Psoas muscle (tissue), 8 donors: Measurements from ENCODE around the gene HERC5. TPM values are rescaled to one million over a fixed set of nuclear protein-coding genes. Genes with fewer than 3 reads are reported as not detected.

Experiments
- ATAC-seq, 4 donors: fragments of 200-7000 bp; cut with Tn5 transposase; one replicate each; pipeline ENCODE4 v1.9.1; 2020; ENCODE audit warnings: moderate library complexity in 3 of 4, mild to moderate bottlenecking in 2 of 4
- DNase-seq, 2 donors: peaks; one replicate each; pipeline ENCODE4 v3.0.0-alpha.2; 2020
- H3K27ac ChIP-seq: fragments of 200-600 bp; one replicate; pipeline ENCODE4 v1.8.0; 2022
- H3K27me3 ChIP-seq, 3 donors: fragments of 200-600 bp in 1 of 3; one replicate each; pipeline versions ENCODE4 v1.6.1 to v1.8.0; 2013 to 2022; ENCODE audit warnings: low read length in 2 of 3, mild to moderate bottlenecking in 2 of 3, moderate library complexity in 1 of 3; ENCODE audit not compliant: insufficient read depth in 3 of 3
- H3K36me3 ChIP-seq, 2 donors: fragments of 200-600 bp in 1 of 2; one replicate each; pipeline versions ENCODE4 v1.6.1 to v1.8.0; 2013 to 2022; ENCODE audit warnings: low read depth in 1 of 2, mild to moderate bottlenecking in 1 of 2, moderate library complexity in 1 of 2; ENCODE audit not compliant: insufficient read depth in 1 of 2
- H3K4me1 ChIP-seq: fragments of 200-600 bp; one replicate; pipeline ENCODE4 v1.8.0; 2022
- H3K4me3 ChIP-seq: fragments of 200-600 bp; one replicate; pipeline ENCODE4 v1.8.0; 2022; ENCODE audit warnings: mild to moderate bottlenecking
- H3K9me3 ChIP-seq: fragments of 200-600 bp; one replicate; pipeline ENCODE4 v1.8.0; 2022
- CTCF ChIP-seq: fragments of 200-600 bp; IDR thresholded peaks from one replicate; pipeline ENCODE4 v1.8.0; 2022; ENCODE audit warnings: antibody characterized with exemption
- whole genome bisulfite sequencing, 3 donors: extraction: QIAGEN DNeasy Blood & Tissue Kit; methylation state at CpG; one replicate each; pipeline versions ENCODE4 v1.1.6 to v1.1.7; 2013; 5-methylcytosine and 5-hydroxymethylcytosine counted together
- intact Hi-C, 2 donors: fragments of 100-400 bp; cut with DNase I; formaldehyde crosslinking; loops; one replicate each; pipeline versions ENCODE4 v1.11.0 to v1.14.2; 2022
- polyA plus RNA-seq, 3 donors: library from polyadenylated mRNA; stranded (reverse); fragments of 200-250 nt; gene quantifications; one replicate each; pipeline ENCODE4 v1.2.3, GENCODE V29; 2013
- total RNA-seq, 4 donors: library from RNA; stranded (reverse); fragmentation: NEBNext Ultra II Directional in 2 of 4; extraction: Animal tissue kit (Norgen Biotek cat#: 25700) in 2 of 4; gene quantifications; one replicate each; pipeline versions ENCODE4 v1.2.1 to v1.2.4, GENCODE V29; 2021 to 2023
- donor health status: healthy with polysubstance abuse.
- donor health status: DM: no; HTN: no; CAD: no; lungs with moderate emphysema.
- donor health status: Bipolar disorder and iron deficiency.
- donor health status: healthy.
- donor health status: DM: yes; HTN: yes; CAD: no.
- donor health status: DM: no; HTN: no; CAD: no.
- donor health status: DM: no; HTN: no; CAD: no.
- donor health status: DM: yes; HTN: yes; CAD: no.

Gene HERC5
- total and polyA plus RNA-seq, 7 donors = 0.42 to 2.8 (median 0.79) TPM

- Histone ChIP-seq H3K36me3 (no peaks in the 10 kb centered on the region), H3K27me3 (no peaks in the 10 kb centered on the region), H3K4me1 (no peaks in the 10 kb centered on the region), H3K9me3 (no peaks in the 10 kb centered on the region), H3K27ac (no peak overlapping the region), H3K4me3 (no peak overlapping the region)
- ATAC-seq (no peak), DNase-seq (no peak)
- TF ChIP-seq CTCF = no peak
- 96 to 98% (median 98%) methylated on average over 2 of the region's 2 CpGs for WGBS, 3 donors
- intact Hi-C loops = no loop called here
Measured at GRCh38 chr4:88478247-88478646, 21.3 kb downstream of the HERC5 start.

- DNase-seq (no peak), ATAC-seq (no peak)
- no peaks in the 10 kb centered on the region for H3K27me3 ChIP-seq
- H3K4me1 ChIP-seq = no peaks in the 10 kb centered on the region
- no peak overlapping the region for H3K27ac ChIP-seq
- 45 to 65% (median 51%) methylated on average over 1 of the region's 1 CpG for WGBS, 3 donors
- intact Hi-C loops = no loop called here
- no peak overlapping the region for H3K4me3 ChIP-seq
- H3K9me3 ChIP-seq = no peaks in the 10 kb centered on the region
- TF ChIP-seq CTCF = no peak
- no peaks in the 10 kb centered on the region for H3K36me3 ChIP-seq
Measured at GRCh38 chr4:88481537-88481936, 24.6 kb downstream of the HERC5 start.

- no peaks in the 10 kb centered on the region for H3K9me3 ChIP-seq
- H3K27me3 ChIP-seq = no peaks in the 10 kb centered on the region
- no peak overlapping the region for H3K27ac ChIP-seq
- WGBS, 3 donors = 84 to 89% (median 87%) methylated on average over 4 of the region's 4 CpGs
- DNase-seq (no peak), ATAC-seq (no peak)
- H3K4me3 ChIP-seq = no peak overlapping the region
- TF ChIP-seq CTCF = no peak
- intact Hi-C loops = no loop called here
- no peaks in the 10 kb centered on the region for H3K4me1 ChIP-seq
- peaks cover 0 to 5% of the 10 kb centered on the region in 2 donors for H3K36me3 ChIP-seq
Measured at GRCh38 chr4:88489100-88489761, 32.3 kb downstream of the HERC5 start.

GRCh38 chr4:88497859-88498409 is 41.0 kb downstream of the HERC5 start:
- intact Hi-C loops = no loop called here
- no peak for ATAC-seq
- WGBS, 3 donors = 91 to 97% (median 93%) methylated on average over 2 of the region's 2 CpGs

More at GRCh38 chr4:88497859-88498409, 41.0 kb downstream of the HERC5 start:
- H3K4me3 ChIP-seq = no peak overlapping the region
- no peak for TF ChIP-seq CTCF
- no peak for DNase-seq
- no peak overlapping the region for H3K27ac ChIP-seq
- no peaks in the 10 kb centered on the region for H3K9me3 ChIP-seq
- H3K27me3 ChIP-seq = no peaks in the 10 kb centered on the region
- H3K4me1 ChIP-seq = no peaks in the 10 kb centered on the region
- H3K36me3 ChIP-seq = peaks cover 0 to 2% of the 10 kb centered on the region in 2 donors
